Activated naive CD4-positive, alpha-beta T cell treated with anti-CD3 and anti-CD28 coated beads for 36 hours (primary cell): ENCODE measurements around the gene TTC5. TPM values are rescaled to one million over a fixed set of nuclear protein-coding genes. Genes with fewer than 3 reads are reported as not detected.

ENCODE experiments used
- CTCF ChIA-PET: fragments of 350-600 bp; sonication (Branson Sonifier 250); formaldehyde crosslinking; loops from one replicate; lab custom pipeline; 2021; ENCODE audit warnings: antibody characterized with exemption; lab: Charles Lee
- DNase-seq: peaks from one replicate; pipeline ENCODE4 v3.0.0-alpha.2; 2020
- H3K27ac Mint-ChIP-seq: one replicate; pipeline ENCODE4 v1.8.0; 2021; ENCODE audit warnings: mild to moderate bottlenecking, mixed read lengths
- H3K27me3 Mint-ChIP-seq: one replicate; pipeline ENCODE4 v1.8.0; 2021; ENCODE audit warnings: low read depth, mixed read lengths
- H3K36me3 Mint-ChIP-seq: one replicate; pipeline ENCODE4 v1.8.0; 2021; ENCODE audit warnings: low read depth, mixed read lengths
- H3K4me1 Mint-ChIP-seq: one replicate; pipeline ENCODE4 v1.8.0; 2021; ENCODE audit warnings: low read depth, mixed read lengths
- H3K4me3 Mint-ChIP-seq: one replicate; pipeline ENCODE4 v1.8.0; 2021; ENCODE audit warnings: mild to moderate bottlenecking, moderate library complexity, mixed read lengths
- H3K9me3 Mint-ChIP-seq: one replicate; pipeline ENCODE4 v1.8.0; 2021; ENCODE audit warnings: mixed read lengths
- intact Hi-C: fragments of 100-400 bp; cut with micrococcal nuclease; formaldehyde crosslinking; loops from one replicate; pipeline ENCODE4 v1.15.1; 2023
- total RNA-seq, 2 experiments: library from RNA; stranded (reverse); gene quantifications; one replicate each; pipeline ENCODE4 v1.2.3, GENCODE V29; 2021

The TTC5 gene
- total RNA-seq, 2 experiments from 2014 or later = 15.2 to 18.5 TPM

DNA sequence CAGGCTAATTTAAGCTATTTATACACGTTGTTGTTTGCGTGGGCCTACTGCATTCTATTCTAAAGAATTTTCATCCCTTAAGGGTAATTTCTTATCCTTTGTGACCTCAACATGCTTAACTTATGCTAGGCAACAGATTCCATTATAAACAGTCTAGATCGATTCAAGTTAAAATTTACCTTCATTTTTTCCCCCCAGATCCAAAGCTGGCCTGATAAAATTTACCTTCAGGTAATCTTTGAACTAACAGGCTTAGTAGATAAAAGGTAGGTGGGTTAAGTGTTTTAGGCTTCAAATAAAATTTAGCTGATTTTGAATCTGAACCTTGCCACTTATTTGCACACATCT, 27.7 kb upstream of the TTC5 start:
- no peaks in the 10 kb centered on the region for H3K27me3 Mint-ChIP-seq
- peak overlapping the region; percentile 90 for H3K4me3 Mint-ChIP-seq
- no peak for DNase-seq
- H3K9me3 Mint-ChIP-seq = no peaks in the 10 kb centered on the region
- H3K4me1 Mint-ChIP-seq = peaks cover 34% of the 10 kb centered on the region
- peak overlapping the region; percentile 92 for H3K27ac Mint-ChIP-seq
- intact Hi-C loops = loop anchor here (1.0 to 5.0 kb wide), 8 partner anchors 10 to 637 kb away; partner anchors contain the start of genes APEX1, PARP2 and TTC5
- peaks cover 12% of the 10 kb centered on the region for H3K36me3 Mint-ChIP-seq
- CTCF ChIA-PET = interaction anchor here (0.9 to 2.7 kb wide), 6 partner anchors 8 to 364 kb away, joined by 3 to 24 read pairs (median 4); partner anchors contain the start of genes APEX1, OSGEP, PARP2 and PIP4P1

DNA sequence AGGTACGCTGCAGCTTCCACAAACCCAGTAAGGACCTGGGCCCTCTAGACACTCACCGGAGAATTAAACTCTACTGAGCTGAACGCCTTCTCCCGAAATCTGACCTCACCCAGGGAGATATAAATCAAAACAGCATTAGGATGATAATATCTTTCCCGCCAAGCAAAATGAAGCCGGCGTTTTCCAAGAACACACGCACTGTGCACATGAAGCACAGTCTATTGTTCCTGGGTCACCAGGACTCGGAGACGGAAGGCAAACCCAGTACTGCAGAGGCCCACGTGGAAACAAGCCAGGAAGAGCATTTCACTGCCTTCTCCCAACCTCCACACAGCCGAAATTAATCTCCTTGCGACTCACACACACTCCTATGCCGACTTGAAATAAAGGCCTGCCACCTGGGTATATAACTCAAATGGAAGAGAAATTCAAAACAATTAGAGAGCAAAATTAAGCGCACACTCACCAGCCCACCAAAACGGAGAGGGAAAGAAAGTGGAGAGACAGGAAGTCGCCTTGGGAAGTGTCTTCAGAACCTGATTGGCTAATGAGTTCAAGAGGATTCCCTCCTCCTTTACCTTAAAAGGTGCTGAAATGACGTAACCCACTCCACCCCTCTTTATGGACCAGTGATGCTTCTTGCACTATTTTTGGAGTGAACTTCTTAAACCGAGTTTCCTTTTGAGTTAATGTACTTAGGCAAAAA, 27.2 kb upstream of the TTC5 start, which contains the start of gene CCNB1IP1:
Gene CCNB1IP1, minus strand, starts transcription at position 492 of the 706 bp plus-strand sequence. CDS start 16,756 bp downstream, outside the sequence.
- peak within 1 kb of the TSS; percentile 90 for H3K4me3 Mint-ChIP-seq
- peak within 1 kb of the TSS; percentile 92 for H3K27ac Mint-ChIP-seq
- DNase-seq = peak; percentile 71
- no peaks in the 10 kb centered on the region for H3K9me3 Mint-ChIP-seq
- CTCF ChIA-PET = interaction anchor here (1.0 to 2.7 kb wide), 7 partner anchors 9 to 280 kb away, joined by 3 to 24 read pairs (median 4); partner anchors contain the start of genes APEX1, OSGEP, PARP2 and PIP4P1
- peaks cover 12% of the 10 kb centered on the region for H3K36me3 Mint-ChIP-seq
- intact Hi-C loops = loop anchor here (1.0 to 5.0 kb wide), 8 partner anchors 10 to 638 kb away; partner anchors contain the start of genes APEX1, PARP2 and TTC5
- H3K4me1 Mint-ChIP-seq = peaks cover 38% of the 10 kb centered on the region
- no peaks in the 10 kb centered on the region for H3K27me3 Mint-ChIP-seq

DNA sequence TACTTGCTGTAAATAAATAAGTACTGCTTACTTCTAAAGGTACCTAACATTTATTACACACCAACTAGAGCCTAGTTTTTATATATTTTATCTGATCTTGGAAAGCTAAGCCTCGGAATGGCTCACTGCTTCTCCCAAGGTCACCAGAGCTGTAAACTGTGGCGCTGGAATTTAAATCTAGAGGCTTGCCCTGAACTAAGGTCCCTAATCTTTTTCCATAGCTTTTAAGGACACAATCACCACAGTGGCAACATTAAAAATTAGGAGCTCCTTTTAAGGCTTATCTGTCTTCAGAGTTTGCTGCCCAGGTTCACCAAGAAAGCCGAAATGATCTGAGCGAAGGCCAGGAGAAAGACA, 26.7 kb upstream of the TTC5 start:
- H3K4me3 Mint-ChIP-seq = peak overlapping the region; percentile 90
- CTCF ChIA-PET = interaction anchor here (1.0 to 2.7 kb wide), 4 partner anchors 11 to 281 kb away, joined by 3 to 24 read pairs (median 4); partner anchors contain the start of genes PARP2 and PIP4P1

DNA sequence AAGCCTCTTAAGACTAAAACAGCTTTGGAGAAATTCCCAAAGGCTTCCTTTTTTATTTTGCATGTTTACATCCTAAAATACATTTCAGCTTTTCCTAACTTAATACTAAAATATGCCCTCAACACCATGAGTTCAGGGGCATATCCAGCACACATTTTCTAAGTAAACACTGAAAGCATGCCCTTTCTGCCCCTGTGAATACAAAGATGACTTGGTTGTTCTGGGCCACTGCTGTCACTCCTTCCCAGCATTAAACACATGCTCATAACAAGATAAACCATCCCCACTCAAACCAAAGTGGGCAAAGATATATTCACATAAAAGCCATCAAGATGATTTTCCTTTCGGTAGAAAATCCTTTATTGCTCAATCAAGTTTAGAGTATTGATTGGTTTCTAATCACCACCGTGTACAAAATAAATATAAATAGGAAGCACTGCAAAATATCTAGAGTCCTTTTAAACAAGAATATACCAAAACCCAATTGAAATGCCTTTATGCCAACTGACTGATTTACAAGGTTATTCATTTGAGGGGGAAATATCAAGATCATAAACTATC, 25.4 kb upstream of the TTC5 start:
- DNase-seq = no peak
- no peak overlapping the region for H3K4me3 Mint-ChIP-seq
- H3K9me3 Mint-ChIP-seq = no peaks in the 10 kb centered on the region
- H3K4me1 Mint-ChIP-seq = peaks cover 49% of the 10 kb centered on the region
- CTCF ChIA-PET = interaction anchor here (1.1 to 7.0 kb wide), 2 partner anchors 10 to 292 kb away, joined by 3 to 83 read pairs; partner anchors contain the start of gene PARP2
- peaks cover 25% of the 10 kb centered on the region for H3K36me3 Mint-ChIP-seq
- peak overlapping the region; percentile 56 for H3K27ac Mint-ChIP-seq
- H3K27me3 Mint-ChIP-seq = no peaks in the 10 kb centered on the region
- intact Hi-C loops = loop anchor here (1.0 to 5.0 kb wide), 2 partner anchors 36 to 82 kb away; partner anchors contain the start of gene TEP1

More for the DNA sequence above, 26.7 kb upstream of the TTC5 start:
- Mint-ChIP-seq H3K27ac (peak overlapping the region; percentile 92), H3K9me3 (no peaks in the 10 kb centered on the region), H3K36me3 (peaks cover 16% of the 10 kb centered on the region), H3K4me1 (peaks cover 43% of the 10 kb centered on the region), H3K27me3 (no peaks in the 10 kb centered on the region)
- DNase-seq = no peak
- intact Hi-C loops = loop anchor here (2.0 to 5.0 kb wide), 3 partner anchors 28 to 638 kb away; partner anchors contain the start of gene TTC5

DNA sequence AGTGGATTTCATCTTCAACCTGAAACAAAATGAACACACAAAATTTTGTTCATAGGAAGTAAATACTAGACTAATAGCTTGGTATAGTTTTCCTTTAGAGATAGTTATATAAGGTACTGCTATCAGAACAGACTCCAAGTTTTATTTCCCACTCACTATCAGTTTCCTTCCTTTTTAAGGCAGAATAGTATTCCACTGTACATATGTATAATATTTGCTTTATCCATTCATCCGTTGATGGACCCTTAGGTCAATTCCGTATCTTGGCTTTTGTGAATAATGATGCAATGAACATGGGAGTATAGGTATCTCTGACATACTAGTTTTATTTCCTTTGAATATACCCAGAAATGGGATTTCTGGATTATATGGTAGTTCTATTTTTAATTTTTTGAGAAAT, 23.6 kb upstream of the TTC5 start:
- Mint-ChIP-seq H3K9me3 (no peaks in the 10 kb centered on the region), H3K27me3 (no peaks in the 10 kb centered on the region), H3K4me3 (no peak overlapping the region), H3K4me1 (peaks cover 47% of the 10 kb centered on the region), H3K27ac (no peak overlapping the region), H3K36me3 (peaks cover 32% of the 10 kb centered on the region)
- intact Hi-C loops = no loop called here
- no peak for DNase-seq
- CTCF ChIA-PET = interaction anchor here (0.6 to 7.0 kb wide), 6 partner anchors 12 to 283 kb away, joined by 3 to 83 read pairs (median 4); partner anchors contain the start of gene PARP2

DNA sequence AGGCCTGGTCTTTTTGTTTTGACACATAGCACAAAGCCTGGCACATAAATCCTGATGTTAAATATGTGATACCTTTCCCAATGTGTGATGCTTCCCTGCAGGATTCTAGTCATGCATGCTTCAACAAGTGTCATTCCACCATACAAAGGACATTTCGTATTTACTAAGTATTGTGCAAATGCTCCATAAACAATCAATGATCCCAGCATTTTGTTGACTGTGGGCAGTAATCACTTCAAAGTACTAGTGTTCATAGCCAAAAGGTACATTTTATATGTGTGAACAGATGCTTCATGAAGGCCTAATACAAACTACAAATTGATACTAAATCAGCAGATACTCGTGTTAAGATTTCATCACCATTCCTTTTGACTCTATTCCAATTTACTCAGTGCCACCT, 23.0 kb upstream of the TTC5 start:
- H3K27me3 Mint-ChIP-seq = no peaks in the 10 kb centered on the region
- DNase-seq = no peak
- no peaks in the 10 kb centered on the region for H3K9me3 Mint-ChIP-seq
- intact Hi-C loops = no loop called here
- no peak overlapping the region for H3K4me3 Mint-ChIP-seq
- CTCF ChIA-PET = interaction anchor here (0.6 to 7.0 kb wide), 14 partner anchors 13 to 284 kb away, joined by 3 to 83 read pairs (median 6); partner anchors contain the start of genes PARP2 and TEP1
- peak overlapping the region; percentile 43 for H3K27ac Mint-ChIP-seq
- peaks cover 46% of the 10 kb centered on the region for H3K4me1 Mint-ChIP-seq
- H3K36me3 Mint-ChIP-seq = peaks cover 37% of the 10 kb centered on the region

DNA sequence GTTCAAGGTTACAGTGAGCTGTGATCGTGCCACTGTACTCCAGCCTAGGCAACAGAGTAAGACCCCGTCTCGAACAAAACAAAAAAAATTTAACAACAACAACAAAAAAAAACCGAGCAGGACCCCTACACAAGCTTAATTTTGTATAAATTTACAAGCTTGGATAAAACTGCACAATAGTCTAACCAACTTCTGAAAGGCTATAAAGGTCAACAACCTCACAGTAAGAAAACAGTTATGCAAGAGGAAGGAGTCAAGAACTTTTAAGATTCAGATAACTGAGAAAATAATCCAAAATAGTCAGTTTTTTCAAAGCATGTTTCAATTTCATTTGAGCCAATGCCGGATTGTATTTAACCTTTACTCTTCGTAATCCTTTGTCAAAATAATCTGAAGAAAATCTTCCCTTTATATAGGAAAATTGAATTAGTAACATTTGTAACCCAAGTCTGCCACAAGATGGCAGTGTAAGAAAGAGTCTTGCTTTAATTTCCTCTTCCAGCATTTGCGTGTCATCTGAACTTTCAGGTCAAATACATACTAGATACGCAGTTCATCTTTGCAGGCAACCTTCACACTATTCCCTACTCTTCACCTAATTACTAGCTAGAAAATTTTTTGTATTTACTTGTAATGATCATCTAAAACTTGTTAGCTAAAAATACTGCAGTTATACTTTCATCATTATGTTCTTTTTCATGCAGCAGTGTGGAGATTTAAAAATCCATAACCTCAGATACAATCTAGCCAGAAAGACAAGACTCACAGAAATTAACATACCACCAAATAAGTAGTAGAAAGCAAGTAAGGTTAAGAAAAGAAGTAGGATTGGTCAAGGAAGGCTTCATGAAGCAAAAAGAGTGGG, 21.5 kb upstream of the TTC5 start:
- H3K9me3 Mint-ChIP-seq = no peaks in the 10 kb centered on the region
- H3K4me3 Mint-ChIP-seq = no peak overlapping the region
- H3K27ac Mint-ChIP-seq = peak overlapping the region; percentile 57
- peaks cover 39% of the 10 kb centered on the region for H3K36me3 Mint-ChIP-seq
- intact Hi-C loops = loop anchor here (1.0 kb wide), 2 partner anchors 88 to 282 kb away; no protein-coding TSS in a partner anchor
- CTCF ChIA-PET = interaction anchor here (0.7 to 7.0 kb wide), 39 partner anchors 9 to 363 kb away, joined by 3 to 83 read pairs (median 4); partner anchors contain the start of genes APEX1, OSGEP, PARP2 and TEP1
- DNase-seq = peak; percentile 38
- no peaks in the 10 kb centered on the region for H3K27me3 Mint-ChIP-seq
- peaks cover 45% of the 10 kb centered on the region for H3K4me1 Mint-ChIP-seq

DNA sequence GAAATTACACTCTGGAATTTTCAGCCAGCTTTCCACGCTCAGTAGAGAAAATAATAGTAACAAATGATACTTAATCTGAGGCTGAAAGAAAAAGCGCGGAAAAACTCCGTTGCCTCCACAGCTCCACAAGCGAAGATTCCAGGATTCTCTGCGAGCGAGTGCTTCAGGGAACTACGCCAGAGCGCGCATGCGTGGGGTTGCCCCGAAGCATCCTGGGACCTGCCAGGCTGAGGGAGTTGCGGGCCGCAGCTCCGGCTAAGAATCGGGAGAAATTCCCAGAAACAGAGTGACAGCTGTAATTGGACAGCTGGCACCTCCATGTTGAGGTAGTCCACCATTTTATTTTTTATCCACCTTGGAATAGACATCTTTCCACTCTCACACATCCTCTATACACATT, 12.0 kb upstream of the TTC5 start:
- H3K4me1 Mint-ChIP-seq = peaks cover 2% of the 10 kb centered on the region
- no peak overlapping the region for H3K4me3 Mint-ChIP-seq
- H3K27ac Mint-ChIP-seq = no peak overlapping the region
- no peaks in the 10 kb centered on the region for H3K9me3 Mint-ChIP-seq
- H3K27me3 Mint-ChIP-seq = no peaks in the 10 kb centered on the region
- intact Hi-C loops = no loop called here
- no peak for DNase-seq
- H3K36me3 Mint-ChIP-seq = peaks cover 40% of the 10 kb centered on the region
- CTCF ChIA-PET = interaction anchor here (1.5 kb wide), 1 partner anchor 10 kb away, joined by 12 read pairs; no protein-coding TSS in a partner anchor

DNA sequence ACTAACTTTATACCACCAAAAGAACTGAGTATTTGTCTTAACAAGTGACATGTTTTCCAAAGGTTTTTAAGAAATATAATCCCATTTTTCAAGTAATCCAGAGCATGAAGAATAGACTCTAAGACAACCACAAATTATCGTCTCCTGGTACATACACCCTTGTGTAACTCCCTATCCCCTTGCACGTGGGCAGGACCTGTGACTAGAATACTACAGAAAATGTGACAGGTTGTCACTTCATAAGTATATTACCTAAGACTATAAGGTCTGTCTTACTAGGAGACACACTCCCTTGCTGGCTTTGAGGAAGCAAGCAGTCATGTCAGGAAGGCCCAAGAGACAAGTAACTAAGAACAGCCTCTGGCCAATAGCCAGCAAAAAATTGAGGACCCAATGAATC, 8.3 kb upstream of the TTC5 start:
- Mint-ChIP-seq H3K27me3 (no peaks in the 10 kb centered on the region), H3K36me3 (peaks cover 33% of the 10 kb centered on the region), H3K27ac (no peak overlapping the region), H3K9me3 (no peaks in the 10 kb centered on the region), H3K4me1 (peaks cover 2% of the 10 kb centered on the region), H3K4me3 (no peak overlapping the region)
- DNase-seq = no peak
- intact Hi-C loops = no loop called here
- CTCF ChIA-PET = interaction anchor here (0.7 kb wide), 1 partner anchor 15 kb away, joined by 3 read pairs; no protein-coding TSS in a partner anchor

DNA sequence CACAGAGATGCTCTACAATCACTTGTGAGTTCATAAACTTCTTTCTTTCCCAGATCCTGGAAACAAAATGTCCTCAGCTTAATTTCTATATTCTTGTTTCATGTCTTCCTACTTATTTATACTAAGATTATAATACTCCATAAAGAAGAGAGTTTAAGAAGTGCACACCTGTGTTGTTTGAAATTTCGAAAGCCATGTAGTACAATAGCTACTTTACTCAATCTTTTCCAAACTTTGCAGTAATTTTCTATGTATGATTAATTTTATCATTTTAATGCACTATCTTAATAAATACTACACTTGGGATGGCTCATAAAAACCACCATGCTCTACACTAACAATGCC, 300 bp upstream of the TTC5 start:
- Mint-ChIP-seq H3K27ac (peak overlapping the region; percentile 82), H3K4me3 (peak overlapping the region; percentile 96), H3K27me3 (no peaks in the 10 kb centered on the region), H3K9me3 (no peaks in the 10 kb centered on the region), H3K36me3 (peaks cover 10% of the 10 kb centered on the region), H3K4me1 (peaks cover 21% of the 10 kb centered on the region)
- intact Hi-C loops = no loop called here
- CTCF ChIA-PET = interaction anchor here (1.0 to 1.3 kb wide), 4 partner anchors 13 to 385 kb away, joined by 3 to 5 read pairs (median 3); partner anchors contain the start of gene OR11G2
- no peak for DNase-seq

DNA sequence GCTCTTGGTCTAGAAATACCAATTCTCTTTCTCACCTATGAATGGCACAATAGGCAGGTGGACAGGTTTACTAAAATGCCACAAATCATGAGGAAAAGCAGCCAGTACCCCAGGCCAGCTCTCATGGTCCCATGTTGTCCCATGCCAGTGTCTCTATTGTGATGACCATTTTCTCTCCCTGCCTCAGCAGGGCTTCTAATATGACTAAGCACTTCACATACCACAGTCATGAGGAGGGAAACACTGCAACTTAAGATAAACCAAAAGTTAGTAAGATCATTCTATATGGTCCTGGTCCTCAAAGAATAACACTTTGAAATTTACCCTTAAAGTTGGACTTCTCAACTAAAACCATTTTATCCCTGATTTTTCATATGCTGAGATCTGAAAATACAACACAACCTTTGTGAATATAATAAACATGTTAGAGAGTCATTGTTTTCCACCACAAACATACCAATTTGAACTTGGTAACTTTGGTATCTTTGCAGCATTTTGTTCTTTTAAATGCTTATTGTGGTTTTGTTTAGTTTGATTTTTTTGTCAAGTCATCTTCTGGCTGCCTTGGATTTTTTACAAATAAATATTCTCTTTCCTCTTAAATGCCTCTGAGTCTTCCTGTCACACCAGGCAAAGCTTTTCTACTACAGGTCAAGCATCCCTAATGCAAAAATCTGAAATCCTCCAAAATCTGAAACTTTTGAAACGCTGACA, 3.6 kb downstream of the TTC5 start:
- Mint-ChIP-seq H3K36me3 (peaks cover 28% of the 10 kb centered on the region), H3K27ac (no peak overlapping the region), H3K9me3 (no peaks in the 10 kb centered on the region), H3K27me3 (no peaks in the 10 kb centered on the region), H3K4me3 (no peak overlapping the region), H3K4me1 (peaks cover 21% of the 10 kb centered on the region)
- intact Hi-C loops = no loop called here
- no peak for DNase-seq
- CTCF ChIA-PET = no interaction called here
